ENCODE data around the gene IGF1. TPM values are rescaled to one million over a fixed set of nuclear protein-coding genes. Genes with fewer than 3 reads are reported as not detected.

The IGF1 gene
- total and polyA plus RNA-seq, 11 donors: 1.9 to 30.3 (median 13.3) TPM

GRCh38 chr12:102438827-102439210 is 41.5 kb downstream of the IGF1 start:
- WGBS, 4 donors: 42 to 53% (median 47%) methylated on average over 2 of the region's 2 CpGs
- TF ChIP-seq POLR2A (IDR thresholded peaks at IDR 0.05): no peak
- TF ChIP-seq, protein P1, sequence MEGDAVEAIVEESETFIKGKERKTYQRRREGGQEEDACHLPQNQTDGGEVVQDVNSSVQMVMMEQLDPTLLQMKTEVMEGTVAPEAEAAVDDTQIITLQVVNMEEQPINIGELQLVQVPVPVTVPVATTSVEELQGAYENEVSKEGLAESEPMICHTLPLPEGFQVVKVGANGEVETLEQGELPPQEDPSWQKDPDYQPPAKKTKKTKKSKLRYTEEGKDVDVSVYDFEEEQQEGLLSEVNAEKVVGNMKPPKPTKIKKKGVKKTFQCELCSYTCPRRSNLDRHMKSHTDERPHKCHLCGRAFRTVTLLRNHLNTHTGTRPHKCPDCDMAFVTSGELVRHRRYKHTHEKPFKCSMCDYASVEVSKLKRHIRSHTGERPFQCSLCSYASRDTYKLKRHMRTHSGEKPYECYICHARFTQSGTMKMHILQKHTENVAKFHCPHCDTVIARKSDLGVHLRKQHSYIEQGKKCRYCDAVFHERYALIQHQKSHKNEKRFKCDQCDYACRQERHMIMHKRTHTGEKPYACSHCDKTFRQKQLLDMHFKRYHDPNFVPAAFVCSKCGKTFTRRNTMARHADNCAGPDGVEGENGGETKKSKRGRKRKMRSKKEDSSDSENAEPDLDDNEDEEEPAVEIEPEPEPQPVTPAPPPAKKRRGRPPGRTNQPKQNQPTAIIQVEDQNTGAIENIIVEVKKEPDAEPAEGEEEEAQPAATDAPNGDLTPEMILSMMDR (IDR thresholded peaks at IDR 0.05): no peak

DNA sequence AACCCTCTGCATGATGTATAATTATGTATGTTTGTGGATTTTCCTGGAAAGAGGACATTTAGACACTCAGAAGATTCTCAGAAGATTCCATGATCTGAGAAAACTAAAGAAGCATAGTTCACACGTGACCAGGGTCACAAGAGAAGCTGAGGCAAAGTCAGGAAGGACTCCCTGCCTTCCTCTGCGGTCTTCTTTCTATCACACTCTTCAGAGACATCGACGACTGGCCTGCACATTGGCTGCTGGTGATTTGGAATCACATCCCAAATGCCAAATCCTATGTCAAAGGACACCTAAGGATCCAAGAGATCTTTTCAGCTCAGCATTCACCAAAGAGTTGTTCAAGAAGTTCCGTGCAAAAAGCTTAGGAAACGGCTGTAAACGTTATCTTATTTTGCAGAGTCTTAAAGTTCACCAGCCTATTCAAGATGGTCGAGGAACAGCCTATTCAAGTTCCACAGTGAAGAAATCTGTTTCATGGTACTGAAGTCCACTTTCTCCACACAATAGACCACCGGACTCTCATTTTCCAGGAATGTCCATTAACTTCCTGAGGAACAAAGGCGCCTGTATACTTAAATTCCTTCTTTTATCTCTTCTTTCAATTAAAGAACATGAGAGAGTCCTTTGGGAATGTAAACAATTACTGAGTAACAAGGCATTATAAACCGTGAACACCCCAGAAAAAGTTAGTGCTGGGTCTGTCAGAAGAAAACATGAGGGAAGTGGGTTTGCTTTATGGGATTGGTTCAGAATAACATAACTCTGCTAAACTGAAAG is 42.1 kb downstream of the IGF1 start:
- DNase-seq (no peak), ATAC-seq (no peak)
- Histone ChIP-seq H3K4me1 (peaks cover 0 to 13% (median 0%) of the 10 kb centered on the region in 12 donors), H3K4me3 (no peak overlapping the region), H3K9me3 (no peaks in the 10 kb centered on the region), H3K27ac (peak overlapping the region in 1 of 12 donors; percentile 35), H3K36me3 (no peaks in the 10 kb centered on the region), H3K27me3 (no peaks in the 10 kb centered on the region)
- WGBS, 4 donors: 65 to 72% (median 72%) methylated on average over 11 of the region's 11 CpGs
- intact Hi-C loops (cut with DNase I): loop anchor here in 1 of 10 donors (5.0 kb wide), 1 partner anchor 39 kb away; no protein-coding TSS in a partner anchor
- TF ChIP-seq, protein P1 (IDR thresholded peaks at IDR 0.05): no peak
- TF ChIP-seq POLR2A (IDR thresholded peaks at IDR 0.05): no peak

More at GRCh38 chr12:102438827-102439210, 41.5 kb downstream of the IGF1 start:
- ATAC-seq: no peak
- no peaks in the 10 kb centered on the region for H3K27me3 ChIP-seq
- no peaks in the 10 kb centered on the region for H3K36me3 ChIP-seq
- no peak for DNase-seq
- H3K4me3 ChIP-seq: no peak overlapping the region
- no peaks in the 10 kb centered on the region for H3K9me3 ChIP-seq
- intact Hi-C loops (cut with DNase I): loop anchor here in 1 of 10 donors (5.0 kb wide), 1 partner anchor 38 kb away; no protein-coding TSS in a partner anchor
- H3K27ac ChIP-seq: peak overlapping the region in 2 of 12 donors; percentile 32 to 35
- H3K4me1 ChIP-seq: peaks cover 0 to 10% (median 0%) of the 10 kb centered on the region in 12 donors

- Histone ChIP-seq H3K4me3 (no peak overlapping the region), H3K9me3 (no peaks in the 10 kb centered on the region), H3K27ac (no peak overlapping the region), H3K36me3 (no peaks in the 10 kb centered on the region), H3K27me3 (no peaks in the 10 kb centered on the region), H3K4me1 (peaks cover 0 to 20% (median 0%) of the 10 kb centered on the region in 12 donors)
- TF ChIP-seq, protein P1 (IDR thresholded peaks at IDR 0.05): no peak
- no peak for TF ChIP-seq POLR2A (IDR thresholded peaks at IDR 0.05)
- no peak for DNase-seq
- ATAC-seq: no peak
- intact Hi-C loops (cut with DNase I): loop anchor here in 1 of 10 donors (5.0 kb wide), 1 partner anchor 40 kb away; no protein-coding TSS in a partner anchor
- 82 to 89% (median 86%) methylated on average over 3 of the region's 3 CpGs for WGBS, 4 donors
Observed at GRCh38 chr12:102437511-102437910, 42.9 kb downstream of the IGF1 start.

DNA sequence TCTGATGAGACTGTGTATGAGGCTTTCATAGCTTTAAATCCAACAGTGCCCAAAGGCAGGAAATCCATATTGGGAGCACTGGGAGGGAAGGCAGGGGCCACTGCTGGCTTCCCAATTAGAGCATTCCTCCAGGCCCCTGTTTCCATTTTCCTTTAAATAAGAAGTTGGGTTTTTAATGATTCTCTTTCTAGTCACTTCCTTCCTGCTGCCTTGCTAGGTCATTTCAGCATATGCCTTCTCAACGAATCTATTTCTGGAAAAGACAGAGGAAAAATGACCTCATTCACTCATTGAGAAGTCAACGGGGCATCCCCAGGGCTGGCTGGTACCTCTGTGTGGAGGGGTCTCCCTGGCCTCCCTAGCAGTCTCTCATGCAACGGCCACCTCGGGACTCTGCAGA is 43.5 kb downstream of the IGF1 start:
- Histone ChIP-seq H3K9me3 (no peaks in the 10 kb centered on the region), H3K36me3 (no peaks in the 10 kb centered on the region), H3K27me3 (no peaks in the 10 kb centered on the region), H3K4me3 (no peak overlapping the region), H3K27ac (no peak overlapping the region), H3K4me1 (peaks cover 0 to 21% (median 0%) of the 10 kb centered on the region in 12 donors)
- WGBS, 4 donors: 38 to 61% (median 49%) methylated on average over 4 of the region's 4 CpGs
- DNase-seq (no peak), ATAC-seq (no peak)
- intact Hi-C loops (cut with DNase I): loop anchor here in 1 of 10 donors (5.0 kb wide), 1 partner anchor 40 kb away; no protein-coding TSS in a partner anchor
- TF ChIP-seq, protein P1 (IDR thresholded peaks at IDR 0.05): no peak
- no peak for TF ChIP-seq POLR2A (IDR thresholded peaks at IDR 0.05)
